Measurements from ENCODE around the gene SP3.

DNA sequence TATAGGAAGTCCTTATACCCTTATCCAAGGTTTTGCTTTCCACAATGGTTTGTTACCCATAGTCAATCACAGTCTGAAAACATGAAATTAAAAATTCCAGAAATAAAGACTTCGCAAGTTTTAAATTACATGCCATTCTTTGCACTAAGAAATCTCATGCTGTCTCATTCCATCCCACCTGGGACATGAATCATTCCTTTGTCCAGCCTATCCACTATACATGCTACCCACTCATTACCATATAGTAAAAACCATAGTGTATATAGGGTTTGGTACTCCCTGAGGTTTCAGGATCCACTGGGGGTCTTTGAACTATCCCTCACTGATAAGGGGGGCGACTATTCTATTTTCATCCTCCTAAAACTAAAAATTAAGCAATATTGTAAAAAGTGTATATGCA is 17.0 kb downstream of the SP3 start:
- TF ChIP-seq, protein P1, sequence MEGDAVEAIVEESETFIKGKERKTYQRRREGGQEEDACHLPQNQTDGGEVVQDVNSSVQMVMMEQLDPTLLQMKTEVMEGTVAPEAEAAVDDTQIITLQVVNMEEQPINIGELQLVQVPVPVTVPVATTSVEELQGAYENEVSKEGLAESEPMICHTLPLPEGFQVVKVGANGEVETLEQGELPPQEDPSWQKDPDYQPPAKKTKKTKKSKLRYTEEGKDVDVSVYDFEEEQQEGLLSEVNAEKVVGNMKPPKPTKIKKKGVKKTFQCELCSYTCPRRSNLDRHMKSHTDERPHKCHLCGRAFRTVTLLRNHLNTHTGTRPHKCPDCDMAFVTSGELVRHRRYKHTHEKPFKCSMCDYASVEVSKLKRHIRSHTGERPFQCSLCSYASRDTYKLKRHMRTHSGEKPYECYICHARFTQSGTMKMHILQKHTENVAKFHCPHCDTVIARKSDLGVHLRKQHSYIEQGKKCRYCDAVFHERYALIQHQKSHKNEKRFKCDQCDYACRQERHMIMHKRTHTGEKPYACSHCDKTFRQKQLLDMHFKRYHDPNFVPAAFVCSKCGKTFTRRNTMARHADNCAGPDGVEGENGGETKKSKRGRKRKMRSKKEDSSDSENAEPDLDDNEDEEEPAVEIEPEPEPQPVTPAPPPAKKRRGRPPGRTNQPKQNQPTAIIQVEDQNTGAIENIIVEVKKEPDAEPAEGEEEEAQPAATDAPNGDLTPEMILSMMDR (IDR thresholded peaks at IDR 0.05), result no peak
- no peak for TF ChIP-seq ZFX (IDR thresholded peaks at IDR 0.05; ENCODE audit: borderline replicate concordance)

All from 22Rv1 (cell line).